ENCODE data around the gene PEX10.

The PEX10 gene

GRCh38 chr1:2407166-2407990, 5.0 kb downstream of the PEX10 start:
- DNase-seq (ENCODE audit: low read depth), result no peak
- H3K4me3 ChIP-seq (replicated peaks; ENCODE audit: low read depth, low read length), result no peak overlapping the region
- no peak for TF ChIP-seq CTCF (IDR thresholded peaks at IDR 0.05; ENCODE audit: low read length, missing control alignments)

- TF ChIP-seq CTCF (IDR thresholded peaks at IDR 0.05; ENCODE audit: low read length, missing control alignments), result no peak
- DNase-seq (ENCODE audit: low read depth), result no peak
- no peak overlapping the region for H3K4me3 ChIP-seq (replicated peaks; ENCODE audit: low read depth, low read length)
Measured at GRCh38 chr1:2406451-2407041, 5.8 kb downstream of the PEX10 start.

- TF ChIP-seq CTCF (IDR thresholded peaks at IDR 0.05; ENCODE audit: low read length, missing control alignments), result no peak
- H3K4me3 ChIP-seq (replicated peaks; ENCODE audit: low read depth, low read length), result no peak overlapping the region
- DNase-seq (ENCODE audit: low read depth), result no peak
Measured at GRCh38 chr1:2405588-2406295, 6.6 kb downstream of the PEX10 start.

GRCh38 chr1:2404890-2405511, 7.4 kb downstream of the PEX10 start:
- no peak for DNase-seq (ENCODE audit: low read depth)
- H3K4me3 ChIP-seq (replicated peaks; ENCODE audit: low read depth, low read length), result no peak overlapping the region
- no peak for TF ChIP-seq CTCF (IDR thresholded peaks at IDR 0.05; ENCODE audit: low read length, missing control alignments)

GRCh38 chr1:2404142-2404889, 8.0 kb downstream of the PEX10 start:
- no peak overlapping the region for H3K4me3 ChIP-seq (replicated peaks; ENCODE audit: low read depth, low read length)
- no peak for TF ChIP-seq CTCF (IDR thresholded peaks at IDR 0.05; ENCODE audit: low read length, missing control alignments)
- no peak for DNase-seq (ENCODE audit: low read depth)

GRCh38 chr1:2403273-2403672, 9.1 kb downstream of the PEX10 start:
- no peak overlapping the region for H3K4me3 ChIP-seq (replicated peaks; ENCODE audit: low read depth, low read length)
- TF ChIP-seq CTCF (IDR thresholded peaks at IDR 0.05; ENCODE audit: low read length, missing control alignments), result no peak
- no peak for DNase-seq (ENCODE audit: low read depth)

Measured in fibroblast of pulmonary artery (primary cell).